HG03064 (cell line): ENCODE results near the gene DNAJC27.

Experiments used
- ATAC-seq: cut with Tn5 transposase; IDR thresholded peaks from one replicate; pipeline ENCODE4 v1.9.1; 2021; ENCODE audit warnings: low read depth; ENCODE audit not compliant: unreplicated experiment

DNAJC27 gene

GRCh38 chr2:24971286-24971535, 544 bp downstream of the DNAJC27 start:
- no peak for ATAC-seq

GRCh38 chr2:24970483-24971285, 1.1 kb downstream of the DNAJC27 start:
- ATAC-seq: no peak

GRCh38 chr2:24969784-24970183, 2.0 kb downstream of the DNAJC27 start:
- ATAC-seq: no peak

GRCh38 chr2:24961903-24962302, 9.9 kb downstream of the DNAJC27 start:
- no peak for ATAC-seq

- no peak for ATAC-seq
These were observed 12.0 kb downstream of the DNAJC27 start for GRCh38 chr2:24959761-24960160.

GRCh38 chr2:24958411-24958935, 13.3 kb downstream of the DNAJC27 start:
- no peak for ATAC-seq

GRCh38 chr2:24957976-24958375, 13.8 kb downstream of the DNAJC27 start:
- no peak for ATAC-seq

GRCh38 chr2:24957221-24957620, 14.5 kb downstream of the DNAJC27 start:
- no peak for ATAC-seq

GRCh38 chr2:24955921-24956320, 15.8 kb downstream of the DNAJC27 start:
- no peak for ATAC-seq

GRCh38 chr2:24955232-24955631, 16.5 kb downstream of the DNAJC27 start:
- no peak for ATAC-seq

- ATAC-seq: no peak
These were observed 21.7 kb downstream of the DNAJC27 start for GRCh38 chr2:24950102-24950501.

GRCh38 chr2:24948506-24948905, 23.2 kb downstream of the DNAJC27 start:
- ATAC-seq: no peak

- ATAC-seq: no peak
These were observed 24.1 kb downstream of the DNAJC27 start for GRCh38 chr2:24947561-24948157.

- no peak for ATAC-seq
These were observed 25.8 kb downstream of the DNAJC27 start for GRCh38 chr2:24945907-24946306.

GRCh38 chr2:24943427-24944053, 28.2 kb downstream of the DNAJC27 start:
- ATAC-seq: no peak

GRCh38 chr2:24939353-24939752, 32.4 kb downstream of the DNAJC27 start:
- ATAC-seq: no peak

GRCh38 chr2:24937236-24937635, 34.5 kb downstream of the DNAJC27 start:
- no peak for ATAC-seq

- no peak for ATAC-seq
These were observed 36.6 kb downstream of the DNAJC27 start for GRCh38 chr2:24935145-24935544.

- no peak for ATAC-seq
These were observed 39.0 kb downstream of the DNAJC27 start for GRCh38 chr2:24932715-24933114.

- ATAC-seq: peak; percentile 69
These were observed 41.0 kb downstream of the DNAJC27 start for GRCh38 chr2:24930768-24931167.

- ATAC-seq: no peak
These were observed 42.5 kb downstream of the DNAJC27 start for GRCh38 chr2:24929230-24929629.

- ATAC-seq: no peak
These were observed 43.7 kb downstream of the DNAJC27 start for GRCh38 chr2:24928036-24928435.
